ENCODE data around the gene PTGDS.

PTGDS gene

GRCh38 chr9:136980669-136981478 lies 3.6 kb downstream of the PTGDS start:
- TF ChIP-seq OSR1 (CRISPR knock-in tag; IDR thresholded peaks at IDR 0.05), result no peak
- TF ChIP-seq ISL1 (CRISPR knock-in tag; IDR thresholded peaks at IDR 0.05), result no peak
- TF ChIP-seq TCF4 (CRISPR knock-in tag; IDR thresholded peaks at IDR 0.05; ENCODE audit: borderline replicate concordance), result no peak
- TF ChIP-seq BACH2 (CRISPR knock-in tag; IDR thresholded peaks at IDR 0.05; ENCODE audit: borderline replicate concordance), result no peak
- TF ChIP-seq ZNF70 (CRISPR knock-in tag; IDR thresholded peaks at IDR 0.05), result no peak
- no peak for TF ChIP-seq SNAI2 (CRISPR knock-in tag; IDR thresholded peaks at IDR 0.05)
- no peak for TF ChIP-seq CREB5 (CRISPR knock-in tag; IDR thresholded peaks at IDR 0.05; ENCODE audit: low read depth)
- no peak for TF ChIP-seq CSRNP3 (CRISPR knock-in tag; IDR thresholded peaks at IDR 0.05)
- no peak for TF ChIP-seq ESRRG (CRISPR knock-in tag; IDR thresholded peaks at IDR 0.05)
- TF ChIP-seq PPARA (CRISPR knock-in tag; IDR thresholded peaks at IDR 0.05; ENCODE audit: borderline replicate concordance), result no peak
- TF ChIP-seq PATZ1 (CRISPR knock-in tag; IDR thresholded peaks at IDR 0.05; ENCODE audit: borderline replicate concordance), result no peak
- no peak for TF ChIP-seq RARB (CRISPR knock-in tag; IDR thresholded peaks at IDR 0.05)
- TF ChIP-seq CSDC2 (CRISPR knock-in tag; IDR thresholded peaks at IDR 0.05), result no peak
- no peak for TF ChIP-seq GLIS3 (CRISPR knock-in tag; IDR thresholded peaks at IDR 0.05)
- TF ChIP-seq ZFP3 (CRISPR knock-in tag; IDR thresholded peaks at IDR 0.05), result no peak
- no peak for ATAC-seq

GRCh38 chr9:136981588-136982231 lies 4.4 kb downstream of the PTGDS start:
- TF ChIP-seq ISL1 (CRISPR knock-in tag; IDR thresholded peaks at IDR 0.05) (no peak), GLIS3 (CRISPR knock-in tag; IDR thresholded peaks at IDR 0.05) (no peak), TOX (CRISPR knock-in tag; IDR thresholded peaks at IDR 0.05; ENCODE audit: borderline replicate concordance) (no peak), ZNF8 (CRISPR knock-in tag; IDR thresholded peaks at IDR 0.05) (no peak), TCF4 (CRISPR knock-in tag; IDR thresholded peaks at IDR 0.05; ENCODE audit: borderline replicate concordance) (no peak), ZNF70 (CRISPR knock-in tag; IDR thresholded peaks at IDR 0.05) (no peak), OSR1 (CRISPR knock-in tag; IDR thresholded peaks at IDR 0.05) (no peak), ARNTL (CRISPR knock-in tag; IDR thresholded peaks at IDR 0.05; ENCODE audit: borderline replicate concordance, low read depth) (no peak), SNAI2 (CRISPR knock-in tag; IDR thresholded peaks at IDR 0.05) (no peak), ZFP3 (CRISPR knock-in tag; IDR thresholded peaks at IDR 0.05) (no peak), PATZ1 (CRISPR knock-in tag; IDR thresholded peaks at IDR 0.05; ENCODE audit: borderline replicate concordance) (no peak), RARB (CRISPR knock-in tag; IDR thresholded peaks at IDR 0.05) (no peak), ZFP30 (CRISPR knock-in tag; IDR thresholded peaks at IDR 0.05) (no peak), CSDC2 (CRISPR knock-in tag; IDR thresholded peaks at IDR 0.05) (no peak), POU6F1 (CRISPR knock-in tag; IDR thresholded peaks at IDR 0.05; ENCODE audit: borderline replicate concordance, low read depth) (no peak), PPARA (CRISPR knock-in tag; IDR thresholded peaks at IDR 0.05; ENCODE audit: borderline replicate concordance) (no peak), ESRRG (CRISPR knock-in tag; IDR thresholded peaks at IDR 0.05) (no peak)
- 0 out of 3 replicates have a peak, but pooled peaks have one; percentile 11 for ATAC-seq

Measured in SK-N-SH treated with all-trans-retinoic acid at 6 μM for 48 hours (cell line).